ENCODE results near the gene KIFBP.
"Not testable (repeated sequence)": the region's sequence is repeated elsewhere in the genome, so short reads cannot be mapped to it uniquely, and the experiment has no call there.

Gene KIFBP

DNA sequence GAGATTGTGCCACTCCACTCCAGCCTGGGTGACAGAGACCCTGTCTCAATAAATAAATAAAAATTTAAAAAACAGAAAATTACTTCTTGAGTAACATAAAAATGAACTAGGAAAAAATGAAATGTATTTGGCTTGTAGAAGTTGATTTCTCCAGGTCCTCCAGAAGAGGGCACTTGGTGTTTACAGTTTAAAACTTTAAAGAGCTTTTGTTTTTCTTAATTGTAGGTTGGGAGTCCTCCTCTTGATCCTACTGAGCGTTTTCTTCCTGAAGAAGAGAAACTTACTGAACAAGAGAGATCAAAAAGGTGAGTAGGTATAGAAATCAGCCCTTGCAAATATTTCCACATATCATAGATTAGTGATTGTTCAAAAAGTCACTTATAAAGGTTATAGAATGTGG is 16.2 kb downstream of the KIFBP start:
- DNase-seq = peak; percentile 10

GRCh38 chr10:69005704-69006485 is 17.3 kb downstream of the KIFBP start:
- DNase-seq = no peak

DNA sequence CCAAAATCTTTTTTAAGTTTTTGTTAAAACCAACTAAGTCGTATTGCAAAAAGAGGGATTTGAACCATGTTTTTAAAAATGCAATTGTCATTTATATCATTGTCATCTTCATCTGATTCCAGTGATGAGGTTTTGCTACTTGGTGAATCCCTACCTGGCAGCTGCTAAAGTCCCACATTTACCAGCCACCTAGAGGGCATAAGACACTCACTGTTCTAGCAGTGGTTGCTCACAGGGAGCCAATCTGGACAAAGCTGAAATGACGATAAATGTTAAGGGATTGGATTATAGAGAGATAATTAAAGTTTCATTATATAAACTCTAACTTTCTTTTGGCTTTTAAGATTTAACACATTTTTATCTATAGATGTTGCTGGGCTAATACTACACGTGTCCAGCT is 18.7 kb downstream of the KIFBP start:
- DNase-seq = no peak

DNA sequence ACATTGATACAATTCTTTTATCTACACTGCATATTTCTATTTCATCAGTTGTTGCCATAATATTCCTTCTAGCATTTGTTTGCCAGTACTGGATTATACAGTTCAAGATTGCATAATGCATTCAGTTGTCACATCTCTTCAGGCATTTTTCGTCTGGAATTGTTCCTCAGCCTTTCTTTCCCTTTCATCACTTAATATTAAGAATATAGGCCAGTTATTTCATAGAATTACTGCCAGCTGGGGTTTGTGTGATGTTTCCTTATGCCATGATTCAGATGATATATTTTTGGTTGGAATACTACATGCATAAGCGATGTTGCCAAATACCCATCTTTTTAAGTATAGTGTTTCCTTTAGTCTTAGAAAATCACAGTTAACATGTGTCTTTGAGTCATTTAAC is 20.8 kb downstream of the KIFBP start:
- no peak for DNase-seq

DNA sequence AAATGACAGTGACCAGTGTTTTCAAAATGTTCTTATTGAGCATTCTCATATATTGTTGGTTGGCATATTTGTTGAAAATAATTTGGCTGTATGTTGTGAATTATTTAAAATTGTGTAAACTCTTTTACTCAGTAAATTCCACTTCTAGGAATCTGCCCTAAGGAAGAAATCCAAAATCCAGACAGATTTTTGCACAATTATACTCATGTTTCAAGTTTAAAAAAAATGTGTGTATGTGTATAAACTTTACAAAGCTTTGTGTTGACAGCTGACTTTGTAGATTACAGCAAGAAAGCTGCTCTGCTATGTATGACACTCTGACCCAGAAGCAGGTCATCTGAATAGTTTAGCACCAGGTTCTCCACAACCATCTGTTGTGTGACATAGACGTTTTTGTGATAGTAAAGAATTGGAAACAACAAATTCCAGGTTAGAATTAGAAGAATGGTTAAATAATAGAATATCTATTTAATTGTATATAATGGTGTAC is 21.6 kb downstream of the KIFBP start:
- DNase-seq = no peak

- DNase-seq = not testable (repeated sequence)
Measured at GRCh38 chr10:69012778-69013177, 24.2 kb downstream of the KIFBP start.

DNA sequence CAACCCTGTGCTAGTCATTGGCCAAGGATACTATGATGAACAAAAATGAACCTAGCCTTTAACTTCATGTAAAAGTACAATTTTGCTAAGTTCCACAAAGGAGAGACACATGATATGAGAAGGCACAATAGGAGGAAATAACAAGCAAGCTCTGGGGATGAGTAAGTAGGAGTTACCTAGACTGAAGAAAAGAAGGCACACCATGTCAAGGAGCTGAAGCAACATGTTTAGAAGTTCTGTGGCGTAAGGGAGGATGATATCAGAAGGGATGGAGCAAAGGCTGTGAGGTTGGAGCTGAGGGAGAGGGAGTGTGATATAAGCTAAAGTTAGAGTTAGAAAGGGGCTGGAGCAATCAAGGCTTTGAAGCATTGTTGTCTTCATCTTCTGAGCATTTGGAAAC is 25.6 kb downstream of the KIFBP start:
- DNase-seq = peak; percentile 57

- no peak for DNase-seq
Measured at GRCh38 chr10:69018613-69019012, 30.0 kb downstream of the KIFBP start.

GRCh38 chr10:69022611-69023010 is 34.0 kb downstream of the KIFBP start:
- no peak for DNase-seq

GRCh38 chr10:69025370-69025896 is 36.8 kb downstream of the KIFBP start:
- DNase-seq = no peak

DNA sequence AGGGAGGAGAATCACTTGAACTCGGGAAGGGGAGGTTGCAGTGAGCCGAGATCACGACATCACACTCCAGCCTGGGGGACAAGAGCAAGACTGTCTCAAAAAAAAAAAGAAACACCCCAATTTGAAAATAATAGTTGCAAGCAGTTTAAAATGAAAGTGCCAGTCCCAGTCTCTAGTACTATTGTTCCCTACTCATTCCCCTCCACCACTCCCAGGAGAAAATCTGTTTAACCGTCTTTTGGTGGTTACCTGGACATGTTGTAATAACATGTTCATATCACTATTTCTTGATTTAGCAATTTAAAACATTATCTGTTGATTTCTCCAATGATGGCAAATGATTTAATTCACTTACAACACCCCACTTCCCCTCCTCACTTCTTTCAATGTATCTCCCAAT is 44.7 kb downstream of the KIFBP start:
- no peak for DNase-seq

DNA sequence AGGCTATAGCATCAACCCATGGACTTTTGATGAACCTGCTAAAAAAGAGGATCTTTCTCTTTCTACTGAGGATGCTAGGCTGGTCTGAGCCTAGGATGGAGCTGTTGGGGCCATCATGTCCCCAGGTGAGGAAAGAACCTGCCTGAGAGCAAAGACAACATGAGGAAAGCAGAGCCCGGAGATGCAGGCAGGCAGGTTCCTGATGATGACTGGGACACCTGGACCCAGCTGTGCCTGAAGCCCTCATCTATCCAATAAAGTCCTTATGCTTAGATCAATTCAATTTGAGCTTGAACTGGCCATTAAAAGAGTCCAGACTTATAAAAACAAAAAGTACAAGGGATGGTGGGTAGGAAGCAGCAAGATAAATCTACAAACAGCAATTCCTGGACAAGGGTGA is 48.9 kb downstream of the KIFBP start:
- DNase-seq = no peak

GRCh38 chr10:69040904-69041303 is 52.3 kb downstream of the KIFBP start:
- not testable (repeated sequence) for DNase-seq

DNA sequence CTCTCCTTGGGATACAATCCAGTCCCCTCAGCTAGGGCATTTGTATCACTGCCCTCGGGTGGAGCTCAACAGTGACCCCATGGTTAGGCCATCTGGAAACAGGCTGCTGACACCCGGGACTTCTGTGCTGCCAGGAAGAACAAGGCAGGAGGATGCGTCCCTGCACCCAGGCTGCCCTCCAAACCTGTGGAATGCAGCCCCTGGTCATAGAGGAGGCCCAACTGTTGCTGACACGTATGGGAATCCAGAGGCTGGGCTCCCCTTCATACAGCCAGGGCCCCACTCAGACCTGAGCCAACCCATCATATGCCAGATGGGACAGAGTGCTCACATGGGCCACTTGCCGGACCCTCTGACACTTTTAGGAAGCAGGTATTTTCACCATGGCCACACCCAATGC is 53.8 kb downstream of the KIFBP start:
- no peak for DNase-seq

DNA sequence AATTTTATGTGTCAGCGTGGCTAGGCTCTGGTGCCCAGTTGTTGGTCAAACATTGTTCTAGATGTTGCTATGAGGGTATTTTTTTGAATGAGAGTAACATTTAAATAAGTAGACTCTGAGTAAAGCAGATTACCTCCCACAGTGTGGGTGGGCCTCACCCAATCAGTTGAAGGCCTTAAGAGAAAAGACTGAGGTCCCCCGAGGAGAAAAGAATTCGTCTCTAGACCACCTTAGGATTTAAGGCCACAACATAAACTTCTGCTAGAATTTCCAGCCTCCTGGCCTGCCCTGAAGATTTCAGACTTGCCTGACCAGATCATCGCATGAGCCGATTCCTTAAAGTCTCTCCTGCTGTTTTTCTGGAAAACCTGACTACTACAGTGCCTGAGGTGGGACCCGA is 54.2 kb downstream of the KIFBP start:
- DNase-seq = no peak

- no peak for DNase-seq
Measured at GRCh38 chr10:69043931-69044531, 55.4 kb downstream of the KIFBP start.

DNA sequence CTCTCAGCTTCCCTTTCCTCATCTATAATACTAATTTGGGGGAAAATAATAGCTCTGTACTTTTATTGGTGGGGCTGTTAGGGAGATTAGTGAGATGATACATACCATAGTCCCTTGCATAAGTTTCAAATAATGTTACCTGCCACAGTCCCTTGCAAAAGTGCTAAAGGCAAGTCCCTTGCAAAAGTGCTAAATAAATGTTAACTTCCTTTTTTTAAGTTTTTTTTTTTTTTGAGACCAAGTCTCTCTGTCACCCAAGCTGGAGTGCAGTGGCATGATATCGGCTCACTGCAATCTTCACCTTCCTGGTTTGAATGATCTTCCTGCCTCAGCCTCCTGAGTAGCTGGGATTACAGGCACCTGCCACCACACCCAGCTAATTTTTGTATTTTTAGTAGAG is 55.9 kb downstream of the KIFBP start:
- no peak for DNase-seq

DNA sequence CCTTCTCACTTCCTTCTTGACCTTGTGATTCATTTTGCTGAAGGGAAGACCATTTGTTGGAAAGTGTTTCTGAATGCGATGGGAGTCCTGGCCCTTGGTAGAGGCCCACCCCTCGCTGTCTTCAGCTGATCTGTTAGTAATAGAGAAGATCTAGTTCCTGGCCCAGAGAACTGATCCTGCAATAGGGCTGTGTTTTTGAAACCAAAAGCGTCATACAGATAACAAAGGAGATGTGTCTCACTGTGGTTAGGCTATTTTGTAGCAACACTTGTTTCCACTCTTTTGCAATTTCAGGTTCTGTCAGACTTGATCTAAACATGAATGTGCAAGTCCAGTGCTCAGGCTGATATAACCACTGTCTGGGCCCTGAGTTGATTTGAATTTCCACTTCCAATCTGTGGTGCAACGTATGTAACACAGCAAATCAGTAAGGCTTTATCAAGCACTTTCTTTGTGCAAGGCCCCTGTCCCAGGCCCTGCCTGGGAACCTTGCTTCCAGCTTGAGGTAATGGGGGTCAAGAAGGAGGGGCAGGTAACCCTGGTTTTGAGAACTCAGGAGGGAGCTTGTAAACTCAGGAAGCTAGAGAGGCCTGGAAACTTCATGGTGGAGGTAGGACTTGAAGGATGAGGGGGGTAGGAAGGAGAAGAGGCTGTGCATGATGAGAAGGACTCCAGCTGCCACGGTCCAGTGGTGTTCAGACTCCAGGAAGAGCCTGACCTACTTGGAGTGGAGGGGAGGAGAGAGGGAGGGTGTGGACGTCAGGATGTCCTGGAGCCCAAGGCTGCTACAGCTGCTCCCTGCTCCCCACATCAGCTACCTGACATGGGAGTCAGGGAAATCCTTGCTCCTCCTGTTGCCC is 57.1 kb downstream of the KIFBP start:
- peak; percentile 54 for DNase-seq

DNA sequence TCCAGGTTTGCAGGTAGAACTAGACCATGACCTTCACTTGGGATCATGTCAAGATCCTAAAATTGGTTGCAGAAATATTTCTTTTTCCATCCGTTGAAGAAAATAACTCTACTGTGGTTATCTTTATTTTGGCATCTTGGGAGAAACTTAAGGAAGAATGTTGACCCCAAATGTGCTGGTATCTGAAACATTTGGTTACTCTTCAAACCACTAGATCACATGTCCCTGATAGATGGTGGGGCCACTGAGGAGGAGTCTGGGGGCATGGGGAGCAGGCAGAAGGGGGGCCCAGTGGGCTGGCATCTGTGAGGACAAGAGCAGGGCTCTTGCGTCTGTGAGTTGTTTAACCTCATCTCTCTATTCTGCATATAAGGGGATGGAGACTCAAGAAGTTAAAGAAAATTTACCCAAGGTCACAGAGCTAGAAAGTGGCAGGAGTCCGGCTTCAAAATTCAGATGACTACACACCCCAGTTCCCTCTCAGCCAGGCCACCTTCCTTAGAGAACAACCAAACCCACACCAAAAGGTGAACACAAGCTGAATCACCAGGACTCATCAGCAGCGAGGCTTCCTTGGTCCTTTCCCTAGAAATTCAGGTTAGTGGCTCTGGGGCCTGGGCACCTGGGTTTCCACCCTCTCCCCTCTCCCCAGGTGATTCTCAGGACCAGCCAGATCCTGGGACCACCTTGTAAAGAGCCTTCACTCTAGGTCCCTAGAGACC is 58.7 kb downstream of the KIFBP start:
- no peak for DNase-seq

GRCh38 chr10:69048103-69048502 is 59.5 kb downstream of the KIFBP start:
- DNase-seq = no peak

DNA sequence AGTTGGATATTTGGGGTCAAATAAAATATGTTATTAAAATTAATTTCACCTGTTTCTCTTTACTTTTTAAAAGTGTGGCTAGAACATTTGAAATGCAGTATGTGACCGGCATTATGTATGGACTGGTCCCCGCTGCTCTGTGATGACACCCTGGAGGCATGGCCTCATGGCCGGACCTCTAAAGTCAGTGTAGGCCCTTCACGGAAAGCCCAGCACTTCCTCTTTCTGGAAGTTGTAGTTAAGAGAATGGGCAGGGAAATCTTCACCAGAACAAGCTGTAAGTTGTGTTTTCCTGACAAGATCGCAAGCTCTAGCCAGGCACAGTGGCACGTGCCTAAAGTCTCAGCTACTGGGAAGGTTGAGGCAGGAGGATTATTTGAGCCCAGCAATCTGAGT is 61.0 kb downstream of the KIFBP start:
- no peak for DNase-seq

DNA sequence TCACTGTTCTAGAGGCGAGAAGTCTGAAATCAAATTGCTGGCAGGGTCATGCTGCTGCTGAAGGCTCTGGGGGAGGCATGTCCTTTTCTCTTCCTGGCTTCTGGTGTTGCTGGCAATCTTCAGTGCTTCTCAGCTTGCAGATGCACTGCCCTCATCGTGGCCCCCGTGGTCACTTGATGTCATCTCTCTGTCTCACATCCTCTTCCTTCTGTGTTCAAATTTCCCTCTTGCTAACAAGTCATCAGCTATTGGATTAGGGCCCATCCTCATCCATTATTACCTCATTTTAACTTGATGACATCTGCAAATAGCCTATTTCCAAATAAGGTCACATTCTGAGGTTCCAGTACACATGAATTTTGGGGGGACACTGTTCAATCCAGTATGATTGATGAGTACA is 62.7 kb downstream of the KIFBP start:
- no peak for DNase-seq
